ENCODE measurements around the gene RNASE11.
"Not testable (repeated sequence)": the region's sequence is repeated elsewhere in the genome, so short reads cannot be mapped to it uniquely, and the experiment has no call there.

RNASE11 gene

DNA sequence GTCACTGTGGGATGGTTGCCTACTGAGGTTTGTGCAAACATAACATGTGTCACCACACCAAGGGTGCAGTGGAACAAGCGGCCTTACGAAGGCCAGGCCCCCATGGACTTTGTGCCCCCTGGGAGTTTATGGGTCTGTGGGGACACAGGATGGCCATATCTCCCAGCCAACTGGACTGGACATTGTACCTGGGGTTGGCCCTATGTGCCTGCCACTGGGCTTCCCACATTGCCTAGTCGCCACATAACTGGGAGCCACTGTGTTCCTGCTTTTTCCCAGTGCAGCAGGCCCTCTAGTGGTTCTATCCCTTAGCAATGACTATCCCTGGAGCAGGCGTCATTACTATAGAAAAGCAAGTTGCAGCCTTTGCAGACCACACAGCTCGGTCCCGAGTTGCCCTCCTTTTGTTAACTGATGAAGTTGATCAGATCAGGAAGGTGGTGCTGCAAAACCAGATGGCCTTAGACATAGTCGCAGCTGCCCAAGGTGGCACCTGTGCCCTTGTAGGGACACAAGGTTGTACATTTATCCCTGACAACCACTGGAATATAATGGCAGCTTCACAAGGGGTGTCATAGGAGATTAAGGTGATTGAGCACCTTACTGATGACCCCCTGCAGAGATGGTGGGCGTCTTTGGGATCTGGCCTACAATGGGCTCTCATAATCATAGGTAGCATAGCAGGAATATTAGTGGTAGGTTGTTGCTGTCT is 18.5 kb upstream of the RNASE11 start:
- DNase-seq (ENCODE audit: extremely low read depth, low read depth), result no peak
- TF ChIP-seq, protein P1, sequence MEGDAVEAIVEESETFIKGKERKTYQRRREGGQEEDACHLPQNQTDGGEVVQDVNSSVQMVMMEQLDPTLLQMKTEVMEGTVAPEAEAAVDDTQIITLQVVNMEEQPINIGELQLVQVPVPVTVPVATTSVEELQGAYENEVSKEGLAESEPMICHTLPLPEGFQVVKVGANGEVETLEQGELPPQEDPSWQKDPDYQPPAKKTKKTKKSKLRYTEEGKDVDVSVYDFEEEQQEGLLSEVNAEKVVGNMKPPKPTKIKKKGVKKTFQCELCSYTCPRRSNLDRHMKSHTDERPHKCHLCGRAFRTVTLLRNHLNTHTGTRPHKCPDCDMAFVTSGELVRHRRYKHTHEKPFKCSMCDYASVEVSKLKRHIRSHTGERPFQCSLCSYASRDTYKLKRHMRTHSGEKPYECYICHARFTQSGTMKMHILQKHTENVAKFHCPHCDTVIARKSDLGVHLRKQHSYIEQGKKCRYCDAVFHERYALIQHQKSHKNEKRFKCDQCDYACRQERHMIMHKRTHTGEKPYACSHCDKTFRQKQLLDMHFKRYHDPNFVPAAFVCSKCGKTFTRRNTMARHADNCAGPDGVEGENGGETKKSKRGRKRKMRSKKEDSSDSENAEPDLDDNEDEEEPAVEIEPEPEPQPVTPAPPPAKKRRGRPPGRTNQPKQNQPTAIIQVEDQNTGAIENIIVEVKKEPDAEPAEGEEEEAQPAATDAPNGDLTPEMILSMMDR (IDR thresholded peaks at IDR 0.05; ENCODE audit: low read depth, low read length), result peak; percentile 36

DNA sequence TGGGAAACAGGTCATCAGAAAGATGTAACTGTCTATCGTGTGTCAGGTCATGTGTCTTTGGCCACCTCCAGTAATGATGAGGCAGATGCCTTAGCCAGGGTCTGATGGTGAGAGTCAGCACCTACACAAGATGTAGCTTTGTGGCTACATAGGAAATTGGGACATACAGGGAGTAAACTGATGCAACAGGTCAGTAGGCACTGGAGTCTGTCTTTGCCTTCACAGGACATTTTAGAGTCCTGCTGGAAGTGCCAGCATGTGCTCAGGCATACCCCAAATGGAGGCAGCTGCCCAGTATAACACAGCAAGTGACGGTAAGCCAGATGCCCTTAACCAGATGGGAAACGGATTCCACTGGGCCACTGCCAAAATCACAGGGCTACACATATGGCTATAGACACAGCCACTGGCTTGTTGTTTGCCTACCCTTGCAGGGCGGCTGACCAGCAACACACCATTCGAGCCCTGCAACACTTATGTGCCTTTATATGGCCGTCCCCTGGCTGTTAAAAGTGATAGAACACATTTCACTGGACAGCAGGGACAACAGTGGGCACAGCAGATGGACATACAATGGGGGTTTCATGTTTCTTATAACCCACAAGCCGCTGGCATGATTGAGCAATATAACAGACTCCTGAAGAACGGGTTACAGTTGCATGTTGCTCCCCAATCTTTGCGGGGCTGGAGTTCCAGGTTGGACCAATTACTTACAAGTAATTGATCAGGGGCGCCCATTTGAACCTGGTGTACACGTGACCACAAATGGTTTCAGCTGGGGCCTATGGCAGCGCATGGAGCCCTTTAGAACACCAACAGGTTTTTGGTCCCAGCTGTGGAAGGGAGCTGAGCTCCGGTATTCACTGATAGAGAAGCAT is 16.3 kb upstream of the RNASE11 start:
- TF ChIP-seq, protein P1 (IDR thresholded peaks at IDR 0.05; ENCODE audit: low read depth, low read length), result no peak
- no peak for DNase-seq (ENCODE audit: extremely low read depth, low read depth)

DNA sequence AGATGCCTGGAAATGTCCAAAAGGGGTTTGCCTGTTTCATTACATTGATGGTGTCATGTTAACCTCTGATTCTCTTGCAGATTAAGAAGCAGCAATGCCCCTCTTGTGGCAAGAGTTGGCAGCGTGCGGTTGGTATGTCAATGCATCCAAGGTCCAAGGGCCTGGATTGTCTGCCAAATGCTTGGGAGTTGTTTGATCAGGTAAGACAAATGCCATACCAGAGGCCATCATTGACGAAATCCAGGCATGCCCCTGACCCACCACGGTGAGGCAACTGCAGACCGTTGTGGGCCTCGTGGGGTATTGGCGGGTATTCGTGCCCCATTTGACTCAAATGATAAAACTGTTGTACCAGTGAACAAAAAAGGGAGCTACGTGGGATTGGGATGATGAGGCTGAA is 14.8 kb upstream of the RNASE11 start:
- TF ChIP-seq, protein P1 (IDR thresholded peaks at IDR 0.05; ENCODE audit: low read depth, low read length), result no peak
- DNase-seq (ENCODE audit: extremely low read depth, low read depth), result no peak

DNA sequence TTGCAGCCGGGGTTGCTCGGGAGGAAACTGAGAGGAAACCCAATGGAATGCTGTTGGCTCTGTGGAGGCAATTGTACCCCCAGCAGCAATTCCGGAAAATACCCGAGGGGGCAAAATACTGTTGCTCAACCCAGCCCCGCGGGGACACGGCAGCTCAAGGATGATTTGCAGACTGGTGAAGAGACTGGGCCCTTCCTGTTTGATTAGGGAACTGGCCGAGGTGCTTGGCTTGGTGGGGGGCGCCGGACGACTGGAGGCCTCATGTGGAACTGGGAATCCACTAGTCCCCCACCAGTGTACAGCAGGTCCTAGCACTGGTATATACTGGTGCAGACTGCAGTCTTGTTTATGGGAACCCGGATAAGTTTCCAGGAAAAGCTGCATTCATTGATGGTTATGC is 13.7 kb upstream of the RNASE11 start:
- no peak for DNase-seq (ENCODE audit: extremely low read depth, low read depth)
- TF ChIP-seq, protein P1 (IDR thresholded peaks at IDR 0.05; ENCODE audit: low read depth, low read length), result no peak

DNA sequence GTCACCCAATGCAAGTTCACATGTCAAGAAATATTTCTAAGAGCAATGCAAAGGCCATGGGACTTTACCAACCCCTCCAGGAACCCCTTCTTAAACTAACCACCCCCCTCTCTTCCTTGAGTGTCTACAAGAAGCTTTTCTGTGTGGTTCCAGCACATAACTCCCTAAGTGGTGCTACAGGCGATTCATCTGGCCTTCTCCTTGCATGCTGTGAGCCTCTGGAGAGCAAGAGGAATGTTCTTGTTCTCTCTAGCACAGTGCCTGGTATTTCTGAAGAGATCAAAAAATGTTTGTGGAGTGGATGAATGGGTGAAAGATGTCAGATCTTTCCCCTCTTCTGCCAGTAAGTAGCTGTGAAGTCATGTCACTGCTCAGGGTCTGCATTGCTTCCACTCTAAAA is 9.3 kb upstream of the RNASE11 start:
- no peak for DNase-seq (ENCODE audit: extremely low read depth, low read depth)
- TF ChIP-seq, protein P1 (IDR thresholded peaks at IDR 0.05; ENCODE audit: low read depth, low read length), result no peak

DNA sequence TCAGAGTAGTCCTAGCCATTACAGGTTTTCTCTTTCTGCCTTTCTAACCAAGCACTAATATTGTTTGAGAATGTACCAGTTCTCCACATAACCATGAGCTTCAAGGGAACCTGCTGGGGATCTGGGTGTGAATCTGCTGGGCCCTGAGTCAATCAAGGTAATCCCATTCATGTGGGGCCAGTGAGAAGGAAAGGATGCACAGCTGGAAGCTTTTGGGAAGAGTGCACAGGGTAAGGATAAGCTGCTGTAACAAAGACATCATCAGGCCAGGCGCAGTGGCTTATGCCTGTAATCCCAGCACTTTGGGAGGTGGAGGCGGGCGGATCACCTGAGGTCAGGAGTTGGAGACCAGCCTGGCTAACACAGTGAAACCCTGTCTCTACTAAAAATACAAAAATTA is 7.9 kb upstream of the RNASE11 start:
- DNase-seq (ENCODE audit: extremely low read depth, low read depth), result not testable (repeated sequence)

DNA sequence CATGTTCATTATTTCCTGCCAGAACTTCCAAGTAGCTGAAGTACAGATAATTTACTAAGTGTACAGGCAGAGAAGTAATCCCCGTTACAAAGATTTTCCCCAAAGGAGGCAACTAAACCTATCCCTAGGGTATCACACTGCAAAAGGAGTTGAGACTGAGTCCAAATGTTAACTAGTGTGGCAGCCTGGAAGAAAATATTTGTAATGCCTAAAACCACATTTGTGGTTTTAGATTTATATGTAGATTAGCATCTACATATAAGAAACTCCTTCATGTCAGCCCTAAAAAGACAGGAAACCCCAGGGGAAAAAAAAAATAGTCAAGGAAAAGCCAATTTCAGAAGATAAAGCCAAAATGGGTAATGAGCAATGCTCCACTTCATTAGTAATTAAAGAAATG is 4.8 kb upstream of the RNASE11 start:
- DNase-seq (ENCODE audit: extremely low read depth, low read depth), result no peak
- TF ChIP-seq, protein P1 (IDR thresholded peaks at IDR 0.05; ENCODE audit: low read depth, low read length), result no peak
